ENCODE measurements around the gene LOXL3.

DNA sequence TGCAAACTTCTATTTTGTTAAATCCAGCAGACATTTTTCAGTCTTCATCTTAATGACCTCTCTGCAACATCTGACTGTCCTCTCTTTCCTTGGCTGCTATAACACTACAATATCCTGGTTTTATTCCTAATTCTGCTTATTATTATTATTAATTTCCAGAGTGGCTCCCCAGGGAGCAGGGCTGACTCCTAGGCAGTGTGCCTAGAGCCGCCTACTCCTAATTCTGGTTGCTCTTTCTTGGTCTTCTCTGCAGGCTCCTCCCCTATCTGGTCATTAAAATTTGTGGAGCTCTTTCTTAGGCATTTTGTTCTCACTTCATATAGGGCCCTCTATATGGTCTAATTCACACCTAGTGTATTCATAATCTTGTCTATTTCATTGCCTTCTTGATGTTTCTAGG lies 10.8 kb downstream of the LOXL3 start:
- TF ChIP-seq CTCF (conservative IDR thresholded peaks at IDR 0.05; ENCODE audit: low read length) (no peak), EZH2phosphoT487 (IDR thresholded peaks at IDR 0.05; ENCODE audit: borderline replicate concordance, low read depth, low read length) (no peak)
